Esophagus squamous epithelium (tissue), 4 donors: ENCODE data around the gene COX5B.

Experiments used
- CTCF ChIP-seq, 6 experiments: fragments of 450-650 bp in 4 of 6; fragments of 200-600 bp in 2 of 6; sonication (generic) in 2 of 6; IDR thresholded peaks; one replicate each; pipeline ENCODE4 v1.5.1; 2016 to 2019; ENCODE audit warnings: antibody characterized with exemption in 6 of 6, mild to moderate bottlenecking in 4 of 6, moderate library complexity in 4 of 6
- POLR2A ChIP-seq, 4 donors: fragments of 450-650 bp; IDR thresholded peaks; one replicate each; pipeline ENCODE4 v1.6.1; 2017; ENCODE audit warnings: antibody characterized with exemption in 4 of 4, mild to moderate bottlenecking in 4 of 4, moderate library complexity in 3 of 4

GRCh38 chr2:97678298-97678697 is 32.4 kb downstream of the COX5B start:
- TF ChIP-seq CTCF (IDR thresholded peaks at IDR 0.05) (no peak), POLR2A (IDR thresholded peaks at IDR 0.05) (no peak)
